AG20443 (cell line): ENCODE measurements around the gene DGKD.
"Not testable (repeated sequence)": the region's sequence is repeated elsewhere in the genome, so short reads cannot be mapped to it uniquely, and the experiment has no call there.

ENCODE experiments used
- DNase-seq: peaks from one replicate; pipeline ENCODE4 v3.0.0; 2012; ENCODE audit warnings: low spot score, mixed read lengths

Gene DGKD, protein sequence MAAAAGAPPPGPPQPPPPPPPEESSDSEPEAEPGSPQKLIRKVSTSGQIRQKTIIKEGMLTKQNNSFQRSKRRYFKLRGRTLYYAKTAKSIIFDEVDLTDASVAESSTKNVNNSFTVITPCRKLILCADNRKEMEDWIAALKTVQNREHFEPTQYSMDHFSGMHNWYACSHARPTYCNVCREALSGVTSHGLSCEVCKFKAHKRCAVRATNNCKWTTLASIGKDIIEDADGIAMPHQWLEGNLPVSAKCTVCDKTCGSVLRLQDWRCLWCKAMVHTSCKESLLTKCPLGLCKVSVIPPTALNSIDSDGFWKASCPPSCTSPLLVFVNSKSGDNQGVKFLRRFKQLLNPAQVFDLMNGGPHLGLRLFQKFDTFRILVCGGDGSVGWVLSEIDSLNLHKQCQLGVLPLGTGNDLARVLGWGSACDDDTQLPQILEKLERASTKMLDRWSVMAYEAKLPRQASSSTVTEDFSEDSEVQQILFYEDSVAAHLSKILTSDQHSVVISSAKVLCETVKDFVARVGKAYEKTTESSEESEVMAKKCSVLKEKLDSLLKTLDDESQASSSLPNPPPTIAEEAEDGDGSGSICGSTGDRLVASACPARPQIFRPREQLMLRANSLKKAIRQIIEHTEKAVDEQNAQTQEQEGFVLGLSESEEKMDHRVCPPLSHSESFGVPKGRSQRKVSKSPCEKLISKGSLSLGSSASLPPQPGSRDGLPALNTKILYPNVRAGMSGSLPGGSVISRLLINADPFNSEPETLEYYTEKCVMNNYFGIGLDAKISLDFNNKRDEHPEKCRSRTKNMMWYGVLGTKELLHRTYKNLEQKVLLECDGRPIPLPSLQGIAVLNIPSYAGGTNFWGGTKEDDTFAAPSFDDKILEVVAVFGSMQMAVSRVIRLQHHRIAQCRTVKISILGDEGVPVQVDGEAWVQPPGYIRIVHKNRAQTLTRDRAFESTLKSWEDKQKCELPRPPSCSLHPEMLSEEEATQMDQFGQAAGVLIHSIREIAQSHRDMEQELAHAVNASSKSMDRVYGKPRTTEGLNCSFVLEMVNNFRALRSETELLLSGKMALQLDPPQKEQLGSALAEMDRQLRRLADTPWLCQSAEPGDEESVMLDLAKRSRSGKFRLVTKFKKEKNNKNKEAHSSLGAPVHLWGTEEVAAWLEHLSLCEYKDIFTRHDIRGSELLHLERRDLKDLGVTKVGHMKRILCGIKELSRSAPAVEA

DNA sequence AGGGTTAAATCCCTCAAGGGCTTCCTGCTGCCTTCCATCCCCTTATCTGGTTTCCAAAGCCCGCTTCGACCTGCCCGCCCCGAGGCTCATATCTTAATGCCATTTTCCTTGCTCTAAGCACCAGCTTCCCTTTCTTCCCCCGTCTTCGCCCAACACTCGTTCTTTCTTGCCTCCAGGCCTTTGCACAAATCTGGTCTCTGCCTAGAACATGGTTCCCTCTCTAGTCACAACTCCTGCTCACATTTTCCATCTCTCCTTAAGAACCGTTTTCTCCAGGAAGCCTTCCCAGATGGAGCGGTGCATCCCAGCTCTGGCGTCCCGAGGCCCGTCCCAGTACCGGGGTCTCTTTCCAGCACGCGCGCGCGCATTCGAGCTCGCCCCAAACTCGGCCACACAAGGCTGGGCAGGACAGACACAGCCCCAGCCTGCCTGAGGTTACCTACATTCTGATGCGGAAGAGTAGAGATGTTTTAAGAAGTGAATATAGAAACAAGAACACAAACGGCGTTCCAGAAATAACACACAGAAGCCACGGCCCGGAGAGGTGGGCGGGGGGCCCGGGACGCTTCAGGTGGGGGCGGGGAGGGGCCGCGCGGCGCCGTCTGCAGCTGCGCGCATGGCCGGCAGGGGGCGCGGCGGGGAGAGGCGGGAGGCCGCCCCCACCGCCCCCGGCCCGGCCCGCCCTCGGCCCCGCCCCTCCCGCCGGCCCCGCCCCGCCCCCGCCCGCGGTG, at the start of gene DGKD:
Gene DGKD (plus strand): TSS at position 726 of the 731 bp plus-strand sequence. CDS start 25 bp downstream, outside the sequence.
- peak; percentile 98 for DNase-seq

DNA sequence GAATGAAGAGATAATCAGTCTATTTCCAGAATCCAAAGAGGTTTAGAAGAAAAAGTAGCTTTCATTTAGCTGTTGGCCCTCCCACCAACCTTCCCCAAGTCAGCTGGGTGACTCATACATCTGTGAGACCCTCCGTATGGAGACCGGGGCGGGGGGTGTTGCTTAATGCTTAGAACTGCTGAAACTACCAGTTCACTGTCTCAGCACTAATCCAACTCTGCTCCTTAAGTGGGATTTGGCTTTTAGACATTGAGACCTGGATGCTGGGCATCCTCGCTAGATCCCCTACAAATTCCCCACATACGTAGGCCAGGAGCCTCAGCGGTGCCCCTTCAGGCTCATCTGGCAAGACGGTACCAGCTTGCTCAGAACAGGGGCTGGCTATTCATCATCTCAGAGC, 46.7 kb upstream of the DGKD start, which contains the start of gene SAG:
Gene SAG (plus strand): TSS at position 252 of the 400 bp plus-strand sequence. CDS start 1,374 bp downstream, outside the sequence.
- DNase-seq = no peak

DNA sequence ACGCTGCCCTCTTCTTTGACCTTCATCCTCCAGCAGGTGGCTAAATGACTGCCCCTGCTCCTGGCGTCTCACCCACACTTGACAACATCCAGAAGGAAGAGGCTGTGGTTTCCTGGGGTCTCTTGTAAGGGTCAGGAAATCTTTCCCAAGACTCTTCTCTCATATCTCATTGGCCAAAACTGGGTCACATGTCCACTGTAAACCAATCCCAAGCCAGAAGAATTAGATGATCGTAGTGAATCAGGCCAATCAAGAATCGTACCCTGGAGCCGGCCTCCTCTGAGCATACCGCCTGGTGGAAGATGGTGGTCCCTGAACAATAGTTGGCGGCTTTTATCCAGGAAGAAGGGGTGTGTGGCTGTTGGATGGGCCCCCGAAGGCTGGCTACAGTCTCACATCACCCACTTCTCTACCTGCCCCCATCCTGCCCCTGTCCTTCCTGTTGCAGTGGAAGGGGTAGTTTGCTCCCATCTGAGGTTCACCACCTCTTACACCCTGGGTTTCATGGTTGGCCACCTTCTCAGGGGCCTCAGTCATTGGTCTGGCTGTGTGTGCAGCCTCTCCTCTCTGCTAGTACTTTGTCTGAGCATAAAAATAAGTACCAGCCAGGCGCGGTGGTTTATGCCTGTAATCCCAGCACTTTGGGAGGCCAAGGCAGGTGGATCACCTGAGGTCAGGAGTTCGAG, 42.9 kb upstream of the DGKD start:
- DNase-seq = no peak

DNA sequence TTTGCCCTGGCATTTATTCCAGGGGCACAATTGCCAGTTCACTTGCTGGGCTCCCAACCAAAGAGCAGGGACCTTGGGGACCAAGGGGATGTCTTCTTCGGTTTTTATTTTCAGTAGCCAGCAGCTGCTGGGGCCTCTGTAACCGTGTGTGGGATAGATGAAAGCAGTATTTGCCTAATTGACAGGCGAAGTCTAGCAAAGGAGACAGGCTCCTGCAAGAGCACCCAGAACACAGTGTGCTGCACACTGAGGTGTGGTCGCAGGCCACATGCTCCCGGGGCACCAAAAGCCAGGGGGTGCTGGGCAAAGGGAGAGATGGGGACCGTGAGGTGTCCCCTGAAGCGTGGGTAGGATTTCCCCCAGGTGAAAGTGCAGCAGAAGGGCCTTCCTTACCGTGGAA, 41.4 kb upstream of the DGKD start:
- no peak for DNase-seq

DNA sequence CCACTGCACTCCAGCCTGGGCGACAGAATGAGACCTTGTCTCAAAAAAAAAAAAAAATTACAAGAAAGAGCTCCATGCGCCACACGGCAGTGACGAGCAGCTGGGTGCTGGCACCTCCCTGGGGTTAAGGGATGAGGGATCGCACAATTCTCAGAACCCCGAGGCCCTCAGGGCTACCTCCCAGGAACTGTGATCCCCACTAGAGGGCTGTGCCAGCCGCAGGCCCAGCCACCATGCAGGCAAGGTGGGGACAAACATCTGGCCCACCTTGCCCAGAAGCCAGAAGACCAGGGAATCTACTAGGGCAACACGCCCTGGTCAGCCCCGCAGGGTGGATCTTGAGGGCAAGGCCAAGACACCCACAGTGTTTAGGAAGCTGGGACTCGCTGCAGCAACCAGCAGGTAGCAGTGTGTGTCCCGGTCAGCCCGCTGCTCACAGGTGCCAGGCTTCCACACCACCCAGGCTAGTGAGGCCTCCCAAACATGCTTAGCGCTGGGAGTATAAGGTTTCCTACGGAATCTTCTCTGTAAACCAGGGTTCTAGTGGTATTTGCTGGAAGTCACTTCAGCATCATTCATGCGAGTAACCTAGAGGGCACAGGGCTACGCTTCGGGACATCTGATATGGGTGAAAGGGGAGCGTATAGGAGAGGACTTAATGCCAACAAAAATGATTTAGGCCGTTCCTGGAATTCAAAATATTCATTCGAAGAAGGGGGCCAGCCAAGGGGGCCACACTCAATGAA, 39.9 kb upstream of the DGKD start:
- DNase-seq = no peak

DNA sequence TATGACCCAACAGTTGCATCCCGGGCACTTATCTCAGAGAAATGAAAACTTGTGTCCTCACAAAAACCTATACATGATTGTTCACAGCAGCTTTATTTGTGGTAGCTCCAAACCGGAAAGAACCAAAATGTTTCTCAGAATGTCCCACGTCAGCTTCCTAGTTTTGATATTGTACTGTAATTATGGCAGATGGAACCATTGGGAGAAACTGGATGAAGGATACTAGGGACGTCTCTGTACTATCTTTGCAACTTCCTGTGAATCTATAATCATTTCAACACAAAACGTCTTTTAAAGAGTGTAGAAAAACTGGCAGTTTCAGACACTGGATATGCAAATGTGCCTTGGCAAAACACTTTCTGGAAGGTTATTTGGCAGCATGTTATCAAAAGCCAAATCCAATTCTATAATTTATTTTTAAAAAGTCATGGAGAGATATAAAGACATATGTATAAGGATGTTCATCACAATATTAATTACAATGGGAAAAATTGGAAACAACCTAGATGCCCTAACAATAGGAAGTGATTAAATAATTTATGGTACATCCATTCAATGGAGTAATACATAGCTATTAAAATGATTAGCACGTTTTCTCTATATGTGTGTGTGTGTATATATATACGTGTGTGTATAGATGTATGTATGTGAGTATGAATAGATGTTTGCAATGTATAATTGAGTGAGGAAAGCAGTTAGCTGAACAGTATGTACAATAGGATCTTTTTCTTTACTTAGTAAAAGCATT, 36.9 kb upstream of the DGKD start:
- DNase-seq = no peak

DNA sequence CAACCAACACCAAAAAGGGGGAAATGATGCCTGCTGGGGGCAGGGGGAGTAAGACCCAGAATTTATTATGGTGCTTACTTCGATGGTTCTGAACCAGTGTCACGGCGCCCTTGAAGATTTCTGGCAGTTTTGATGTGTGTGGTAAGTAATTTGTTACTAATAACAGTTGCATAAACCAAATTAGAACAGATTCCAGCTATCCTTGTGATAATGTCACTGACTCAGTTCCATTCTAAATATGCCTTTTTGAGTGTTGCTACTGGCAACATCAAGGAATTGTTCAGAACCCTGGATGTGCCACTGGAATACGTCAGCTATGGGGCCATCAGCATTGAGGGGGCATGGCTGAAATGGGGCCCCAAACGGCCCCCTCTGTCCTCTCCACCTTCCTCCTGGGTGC, 35.0 kb upstream of the DGKD start:
- no peak for DNase-seq

DNA sequence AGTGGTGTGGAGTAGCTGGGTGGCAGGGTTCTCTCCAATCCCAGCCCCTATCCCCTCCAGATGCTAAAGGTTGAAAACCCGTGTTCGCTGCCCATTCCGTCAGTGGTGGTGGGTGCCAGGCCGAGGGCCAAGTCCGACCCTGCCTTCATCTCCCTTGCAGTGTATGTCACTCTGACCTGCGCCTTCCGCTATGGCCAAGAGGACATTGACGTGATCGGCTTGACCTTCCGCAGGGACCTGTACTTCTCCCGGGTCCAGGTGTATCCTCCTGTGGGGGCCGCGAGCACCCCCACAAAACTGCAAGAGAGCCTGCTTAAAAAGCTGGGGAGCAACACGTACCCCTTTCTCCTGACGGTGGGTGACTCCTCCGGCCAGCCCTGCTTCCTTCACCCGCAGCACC, 33.8 kb upstream of the DGKD start:
- no peak for DNase-seq

DNA sequence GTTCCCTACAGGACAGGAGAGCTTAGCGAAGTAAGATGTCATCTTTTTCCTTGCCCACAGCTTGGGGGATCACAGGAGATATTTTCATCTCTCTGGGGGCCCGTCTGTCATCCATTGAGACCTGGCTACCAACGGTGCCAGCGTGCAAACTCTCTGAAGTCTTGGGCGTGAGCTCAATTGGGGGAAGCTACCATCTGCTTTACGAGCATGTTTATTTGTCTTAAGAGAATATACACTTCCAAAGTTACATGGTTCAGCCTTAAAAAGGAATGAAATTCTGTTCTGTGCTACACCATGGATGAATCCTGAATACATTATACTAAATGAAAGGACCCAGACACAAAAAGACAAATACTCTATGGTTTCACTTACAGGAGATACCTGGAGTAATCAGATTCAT, 33.1 kb upstream of the DGKD start:
- no peak for DNase-seq

DNA sequence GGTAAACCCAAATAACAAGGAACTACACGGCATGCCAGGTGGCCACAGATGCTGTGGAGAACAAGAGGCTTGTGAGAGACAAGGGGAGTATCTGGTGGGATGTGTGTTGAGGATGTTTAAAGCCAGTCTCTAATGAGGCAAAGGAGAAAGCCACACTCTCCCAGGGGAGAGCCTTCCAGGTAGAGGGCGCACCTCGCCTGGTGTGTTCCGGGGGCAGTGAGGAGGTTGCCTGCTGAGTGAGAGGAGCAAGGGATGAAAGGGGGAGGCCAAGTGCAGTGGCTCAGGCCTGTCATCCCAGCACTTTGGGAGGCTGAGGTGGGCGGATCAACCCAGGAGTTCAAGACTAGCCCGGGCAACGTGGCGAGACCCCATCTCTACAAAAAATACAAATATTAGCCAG, 30.4 kb upstream of the DGKD start:
- no peak for DNase-seq

DNA sequence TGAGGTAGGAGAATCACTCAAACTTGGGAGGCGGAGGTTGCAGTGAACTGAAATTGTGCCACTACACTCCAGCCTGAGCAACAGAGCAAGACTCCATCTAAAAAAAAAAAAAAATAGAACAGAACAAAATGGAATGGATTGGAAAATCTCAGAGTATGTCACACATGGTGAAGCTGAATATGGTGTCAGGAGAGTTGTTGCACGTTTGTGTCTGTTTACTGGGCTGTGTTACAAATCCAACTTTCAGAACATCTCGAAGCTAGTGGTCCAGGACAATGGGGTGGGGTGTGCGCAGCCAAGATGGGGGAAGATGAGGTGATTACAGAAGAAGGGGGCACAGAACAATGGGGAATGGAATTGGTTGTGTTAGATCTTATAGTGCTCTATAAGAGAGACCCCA, 29.0 kb upstream of the DGKD start:
- no peak for DNase-seq

DNA sequence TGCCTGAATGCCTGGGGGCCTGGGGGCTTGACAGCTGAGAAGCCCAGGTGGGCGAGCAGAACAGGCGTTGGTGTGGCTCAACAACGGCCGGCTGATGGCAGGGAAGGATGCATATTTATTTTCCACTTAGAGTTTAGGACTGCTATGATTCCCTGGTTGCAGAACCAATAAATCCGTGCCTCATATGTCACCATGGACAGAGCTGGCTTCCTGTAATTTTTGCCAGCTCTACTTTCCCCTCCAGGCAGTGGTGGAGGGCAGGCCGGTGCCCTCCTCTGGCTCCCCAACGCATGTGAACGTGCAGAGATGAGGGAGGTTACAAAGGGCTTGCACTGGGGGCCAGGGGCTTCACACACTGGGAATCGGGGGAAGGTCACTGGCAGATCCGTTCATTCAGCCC, 28.5 kb upstream of the DGKD start:
- no peak for DNase-seq

DNA sequence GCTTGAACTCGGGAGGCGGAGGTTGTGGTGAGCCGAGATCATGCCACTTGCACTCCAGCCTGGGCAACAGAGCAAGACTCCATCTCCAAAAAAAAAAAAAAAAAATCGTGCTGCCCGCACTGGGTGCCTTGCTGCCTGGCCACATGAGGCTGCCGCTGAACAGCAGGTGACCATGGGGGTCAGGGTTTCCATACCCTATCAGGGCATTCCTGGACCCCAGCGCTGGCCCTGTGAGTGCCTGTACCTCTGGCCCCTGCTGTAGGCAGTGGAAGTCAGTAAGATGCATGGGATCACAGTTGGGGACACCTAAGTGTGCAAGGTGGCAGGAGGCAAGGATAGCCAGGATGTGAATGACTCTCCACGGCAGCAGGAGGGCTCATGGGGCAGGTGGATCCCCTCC, 27.8 kb upstream of the DGKD start:
- DNase-seq = no peak

DNA sequence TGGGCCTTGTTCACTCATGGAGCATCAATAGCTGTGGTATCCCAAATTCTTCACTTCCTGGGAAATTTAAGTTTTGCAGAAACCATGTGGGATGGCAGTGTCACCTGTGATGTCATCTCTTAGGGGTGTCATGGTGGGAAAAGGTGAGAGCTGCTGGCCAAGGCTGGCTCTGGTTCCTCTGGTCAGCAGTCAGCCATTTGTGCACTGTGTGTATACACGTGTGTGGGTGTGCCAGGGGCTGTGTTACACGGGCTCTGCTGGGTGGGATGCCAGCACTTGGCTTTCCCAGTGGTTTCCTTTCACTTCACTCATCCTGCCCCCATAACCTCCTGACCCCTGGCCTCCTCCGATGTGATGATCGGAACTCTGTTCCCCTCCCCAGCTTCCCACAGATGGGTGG, 25.4 kb upstream of the DGKD start:
- no peak for DNase-seq

DNA sequence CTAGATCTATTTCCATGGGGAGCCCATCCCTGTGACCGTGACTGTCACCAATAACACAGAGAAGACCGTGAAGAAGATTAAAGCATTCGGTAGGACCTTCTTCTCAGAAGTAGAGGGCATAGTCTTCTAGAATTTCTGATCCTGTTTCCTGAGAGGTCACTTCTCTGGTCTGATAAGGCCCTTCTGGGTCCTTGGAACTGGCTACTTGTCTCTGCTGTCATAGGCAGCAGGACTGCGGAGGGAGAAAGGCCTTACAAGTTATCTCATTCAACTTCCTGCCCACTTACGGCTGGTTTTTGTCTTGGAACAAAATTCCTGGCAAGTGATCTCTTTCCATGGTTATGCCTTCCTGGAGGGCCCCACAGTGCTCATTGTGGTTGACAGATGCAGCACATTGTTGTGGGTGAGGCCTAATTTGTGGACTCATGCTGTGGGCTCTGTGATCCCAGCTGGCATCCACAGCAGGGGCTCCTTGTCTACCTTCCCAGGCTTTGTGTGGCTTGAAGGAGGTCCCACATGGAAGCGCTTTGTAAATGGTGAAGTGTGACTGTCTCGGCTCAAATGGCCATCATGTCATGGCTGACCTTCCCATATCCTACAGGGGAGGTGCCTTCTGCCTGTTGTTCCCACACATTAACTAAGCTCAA, 24.7 kb upstream of the DGKD start:
- DNase-seq = no peak

DNA sequence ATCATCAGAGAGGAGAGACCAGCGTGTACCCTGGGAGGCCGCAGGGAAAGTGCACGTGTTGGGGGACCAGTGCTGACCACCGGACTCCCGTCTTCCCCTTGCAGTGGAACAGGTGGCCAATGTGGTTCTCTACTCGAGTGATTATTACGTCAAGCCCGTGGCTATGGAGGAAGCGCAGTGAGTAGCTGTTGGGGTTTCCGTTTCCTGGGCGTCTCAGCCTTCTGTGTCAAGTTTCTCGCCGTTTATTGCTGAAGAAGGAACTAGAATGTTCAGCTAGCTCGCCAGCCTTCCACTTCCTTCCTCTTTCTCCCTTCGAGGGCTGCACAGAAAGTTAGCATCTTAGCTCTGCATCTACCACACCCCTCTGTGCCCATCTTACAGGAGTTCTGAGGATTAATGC, 22.8 kb upstream of the DGKD start:
- no peak for DNase-seq

DNA sequence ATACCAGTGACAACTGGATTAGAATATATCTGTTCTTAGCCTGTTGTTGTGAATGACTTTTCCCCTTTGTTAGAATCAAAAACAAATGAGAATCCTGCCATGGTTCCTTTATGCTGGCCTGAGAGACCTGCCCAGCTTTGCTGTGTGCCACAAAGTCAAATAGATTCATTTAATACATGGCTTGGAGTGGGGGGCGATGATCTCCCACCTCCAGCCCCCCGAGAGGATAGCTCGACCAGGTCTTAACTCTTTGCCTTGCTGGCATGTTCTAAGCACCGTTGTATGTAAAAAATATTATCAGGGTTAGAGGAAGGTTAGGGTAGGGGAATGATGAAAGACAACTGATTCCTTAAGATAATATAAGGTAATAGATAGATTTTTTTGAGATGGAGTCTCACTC, 22.2 kb upstream of the DGKD start:
- DNase-seq = no peak

DNA sequence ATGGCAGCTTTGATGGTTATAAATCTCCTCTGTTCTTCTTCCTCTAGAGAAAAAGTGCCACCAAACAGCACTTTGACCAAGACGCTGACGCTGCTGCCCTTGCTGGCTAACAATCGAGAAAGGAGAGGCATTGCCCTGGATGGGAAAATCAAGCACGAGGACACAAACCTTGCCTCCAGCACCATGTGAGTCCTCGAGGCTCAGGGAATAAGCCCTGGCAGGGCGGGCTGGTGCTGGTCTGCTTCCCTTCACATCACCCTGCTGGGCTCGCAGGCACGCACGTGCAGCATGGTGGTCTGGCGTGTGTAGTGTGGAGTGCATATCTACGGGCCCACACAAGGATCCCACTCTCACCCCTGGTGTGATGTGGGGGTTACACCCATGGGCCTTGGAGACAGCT, 19.4 kb upstream of the DGKD start:
- no peak for DNase-seq

DNA sequence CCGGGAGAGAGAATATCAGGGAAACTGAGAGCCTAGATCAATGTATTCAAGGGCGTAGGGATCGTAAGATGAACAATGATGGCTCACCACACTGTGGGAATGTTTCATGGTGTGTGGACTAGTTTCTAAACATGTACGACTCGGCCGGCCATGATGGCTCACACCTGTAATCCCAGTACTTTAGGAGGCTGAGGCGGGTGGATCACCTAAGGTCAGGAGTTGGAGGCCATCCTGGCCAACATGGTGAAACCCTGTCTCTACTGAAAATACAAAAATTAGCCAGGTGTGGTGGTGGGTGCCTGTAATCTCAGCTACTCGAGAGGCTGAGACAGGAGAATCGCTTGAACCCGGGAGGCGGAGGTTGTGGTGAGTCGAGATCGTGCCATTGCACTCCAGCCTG, 18.2 kb upstream of the DGKD start:
- not testable (repeated sequence) for DNase-seq
